Cerebellar nuclear complex (tissue), 1 donor: Measurements from ENCODE around the gene MACROD1.

Source experiments
- DNase-seq, 2 experiments: peaks; one replicate each; lab custom pipeline; 2025; lab: John Stamatoyannopoulos, UW

Gene MACROD1

GRCh38 chr11:64152841-64153691, 12.8 kb downstream of the MACROD1 start:
- peak in 1 of 2 experiments; percentile 16 for DNase-seq

GRCh38 chr11:64151337-64151736, 14.6 kb downstream of the MACROD1 start:
- no peak for DNase-seq

GRCh38 chr11:64150481-64151239, 15.3 kb downstream of the MACROD1 start:
- DNase-seq: peak in 1 of 2 experiments; percentile 79

- no peak for DNase-seq
Observed at GRCh38 chr11:64150051-64150450, 15.9 kb downstream of the MACROD1 start.

- DNase-seq: peak in 1 of 2 experiments; percentile 15
Observed at GRCh38 chr11:64148917-64149617, 16.8 kb downstream of the MACROD1 start.

GRCh38 chr11:64148226-64148916, 17.5 kb downstream of the MACROD1 start:
- peak in 1 of 2 experiments; percentile 57 for DNase-seq

- no peak for DNase-seq
Observed at GRCh38 chr11:64146036-64146955, 19.6 kb downstream of the MACROD1 start.

GRCh38 chr11:64144587-64145472, 21.1 kb downstream of the MACROD1 start:
- DNase-seq: no peak

GRCh38 chr11:64141081-64141783, 24.7 kb downstream of the MACROD1 start:
- DNase-seq: peak; percentile 83 to 88

- no peak for DNase-seq
Observed at GRCh38 chr11:64140082-64140481, 25.8 kb downstream of the MACROD1 start.

- DNase-seq: no peak
Observed at GRCh38 chr11:64139049-64139448, 26.9 kb downstream of the MACROD1 start.

- DNase-seq: peak in 1 of 2 experiments; percentile 15
Observed at GRCh38 chr11:64138398-64138797, 27.5 kb downstream of the MACROD1 start.

- no peak for DNase-seq
Observed at GRCh38 chr11:64136765-64137441, 29.0 kb downstream of the MACROD1 start.

GRCh38 chr11:64135711-64136110, 30.2 kb downstream of the MACROD1 start:
- DNase-seq: no peak

- peak; percentile 65 to 81 for DNase-seq
Observed at GRCh38 chr11:64134963-64135362, 30.9 kb downstream of the MACROD1 start.

GRCh38 chr11:64132982-64133705, 32.8 kb downstream of the MACROD1 start:
- peak in 1 of 2 experiments; percentile 19 for DNase-seq

- peak in 1 of 2 experiments; percentile 35 for DNase-seq
Observed at GRCh38 chr11:64132191-64132771, 33.6 kb downstream of the MACROD1 start.
